AG09309 (cell line): Measurements from ENCODE around the gene GPC2.

Experiments used
- DNase-seq: peaks from one replicate; pipeline ENCODE4 v3.0.0-alpha.2; 2010; ENCODE audit warnings: low read depth
- H3K4me3 ChIP-seq: 2 replicates; pipeline ENCODE4 v1.5.1; 2011; ENCODE audit warnings: mild to moderate bottlenecking, low read depth, low read length, moderate library complexity; ENCODE audit not compliant: control insufficient read depth
- CTCF ChIP-seq: IDR thresholded peaks from 2 replicates; pipeline ENCODE4 v1.5.1; 2011; ENCODE audit warnings: mild to moderate bottlenecking, low read depth, low read length, inconsistent platforms; ENCODE audit not compliant: insufficient read depth, control insufficient read depth; ENCODE audit errors: missing control alignments

The GPC2 gene

GRCh38 chr7:100163006-100163531, 14.1 kb downstream of the GPC2 start:
- DNase-seq = no peak
- TF ChIP-seq CTCF = no peak
- no peak overlapping the region for H3K4me3 ChIP-seq

- no peak for TF ChIP-seq CTCF
- no peak for DNase-seq
- no peak overlapping the region for H3K4me3 ChIP-seq
Measured at GRCh38 chr7:100160067-100160466, 17.1 kb downstream of the GPC2 start.

- H3K4me3 ChIP-seq = peak overlapping the region; percentile 80
- no peak for DNase-seq
- TF ChIP-seq CTCF = no peak
Measured at GRCh38 chr7:100159099-100159623, 18.0 kb downstream of the GPC2 start.

GRCh38 chr7:100158229-100159098, 18.7 kb downstream of the GPC2 start, which contains the start of gene TRAPPC14:
Gene TRAPPC14, minus strand, starts transcription at chr7:100158723. Its CDS starts 224 bp downstream, at chr7:100158499.
- H3K4me3 ChIP-seq = peak within 1 kb of the TSS; percentile 80
- TF ChIP-seq CTCF = no peak
- no peak for DNase-seq

GRCh38 chr7:100157334-100158228, 19.6 kb downstream of the GPC2 start:
- H3K4me3 ChIP-seq = peak overlapping the region; percentile 80
- no peak for DNase-seq
- TF ChIP-seq CTCF = peak; percentile 37

- TF ChIP-seq CTCF = no peak
- peak overlapping the region; percentile 80 for H3K4me3 ChIP-seq
- DNase-seq = no peak
Measured at GRCh38 chr7:100157069-100157333, 20.2 kb downstream of the GPC2 start.
